ENCODE data around the gene ISCU.

ISCU gene

GRCh38 chr12:108575199-108575912 lies 13.0 kb downstream of the ISCU start:
- Histone ChIP-seq H3K9ac (ENCODE audit: low read depth, low read length) (no peak overlapping the region), H3K36me3 (ENCODE audit: control insufficient read depth, insufficient read depth, low read length) (no peaks in the 10 kb centered on the region), H3K9me3 (ENCODE audit: control insufficient read depth, insufficient read depth, low read length) (no peaks in the 10 kb centered on the region), H3K4me1 (ENCODE audit: control insufficient read depth, insufficient read depth, low read length) (no peaks in the 10 kb centered on the region), H3K27me3 (ENCODE audit: control insufficient read depth, insufficient read depth, low read length) (no peaks in the 10 kb centered on the region), H3K4me3 (ENCODE audit: low read depth, low read length) (no peak overlapping the region)

- H3K27me3 ChIP-seq (ENCODE audit: control insufficient read depth, insufficient read depth, low read length) = no peaks in the 10 kb centered on the region
- H3K9me3 ChIP-seq (ENCODE audit: control insufficient read depth, insufficient read depth, low read length) = no peaks in the 10 kb centered on the region
- no peak overlapping the region for H3K9ac ChIP-seq (ENCODE audit: low read depth, low read length)
- H3K36me3 ChIP-seq (ENCODE audit: control insufficient read depth, insufficient read depth, low read length) = no peaks in the 10 kb centered on the region
- H3K4me3 ChIP-seq (ENCODE audit: low read depth, low read length) = no peak overlapping the region
- no peaks in the 10 kb centered on the region for H3K4me1 ChIP-seq (ENCODE audit: control insufficient read depth, insufficient read depth, low read length)
These were observed 14.4 kb downstream of the ISCU start for GRCh38 chr12:108576660-108577234.

- Histone ChIP-seq H3K4me3 (ENCODE audit: low read depth, low read length) (no peak overlapping the region), H3K27me3 (ENCODE audit: control insufficient read depth, insufficient read depth, low read length) (no peaks in the 10 kb centered on the region), H3K36me3 (ENCODE audit: control insufficient read depth, insufficient read depth, low read length) (no peaks in the 10 kb centered on the region), H3K9me3 (ENCODE audit: control insufficient read depth, insufficient read depth, low read length) (no peaks in the 10 kb centered on the region), H3K9ac (ENCODE audit: low read depth, low read length) (no peak overlapping the region), H3K4me1 (ENCODE audit: control insufficient read depth, insufficient read depth, low read length) (no peaks in the 10 kb centered on the region)
These were observed 15.1 kb downstream of the ISCU start for GRCh38 chr12:108577458-108577857.

- no peaks in the 10 kb centered on the region for H3K9me3 ChIP-seq (ENCODE audit: control insufficient read depth, insufficient read depth, low read length)
- no peaks in the 10 kb centered on the region for H3K36me3 ChIP-seq (ENCODE audit: control insufficient read depth, insufficient read depth, low read length)
- H3K4me1 ChIP-seq (ENCODE audit: control insufficient read depth, insufficient read depth, low read length) = no peaks in the 10 kb centered on the region
- H3K27me3 ChIP-seq (ENCODE audit: control insufficient read depth, insufficient read depth, low read length) = no peaks in the 10 kb centered on the region
- no peak overlapping the region for H3K9ac ChIP-seq (ENCODE audit: low read depth, low read length)
- no peak overlapping the region for H3K4me3 ChIP-seq (ENCODE audit: low read depth, low read length)
These were observed 15.9 kb downstream of the ISCU start for GRCh38 chr12:108578264-108578663.

GRCh38 chr12:108578813-108579212 lies 16.4 kb downstream of the ISCU start:
- Histone ChIP-seq H3K9ac (ENCODE audit: low read depth, low read length) (no peak overlapping the region), H3K4me3 (ENCODE audit: low read depth, low read length) (no peak overlapping the region), H3K27me3 (ENCODE audit: control insufficient read depth, insufficient read depth, low read length) (no peaks in the 10 kb centered on the region), H3K36me3 (ENCODE audit: control insufficient read depth, insufficient read depth, low read length) (no peaks in the 10 kb centered on the region), H3K4me1 (ENCODE audit: control insufficient read depth, insufficient read depth, low read length) (no peaks in the 10 kb centered on the region), H3K9me3 (ENCODE audit: control insufficient read depth, insufficient read depth, low read length) (no peaks in the 10 kb centered on the region)

GRCh38 chr12:108580531-108580930 lies 18.1 kb downstream of the ISCU start:
- Histone ChIP-seq H3K4me3 (ENCODE audit: low read depth, low read length) (no peak overlapping the region), H3K9ac (ENCODE audit: low read depth, low read length) (no peak overlapping the region), H3K36me3 (ENCODE audit: control insufficient read depth, insufficient read depth, low read length) (no peaks in the 10 kb centered on the region), H3K4me1 (ENCODE audit: control insufficient read depth, insufficient read depth, low read length) (no peaks in the 10 kb centered on the region), H3K9me3 (ENCODE audit: control insufficient read depth, insufficient read depth, low read length) (no peaks in the 10 kb centered on the region), H3K27me3 (ENCODE audit: control insufficient read depth, insufficient read depth, low read length) (no peaks in the 10 kb centered on the region)

GRCh38 chr12:108581311-108582227 lies 19.2 kb downstream of the ISCU start:
- Histone ChIP-seq H3K9me3 (ENCODE audit: control insufficient read depth, insufficient read depth, low read length) (no peaks in the 10 kb centered on the region), H3K9ac (ENCODE audit: low read depth, low read length) (no peak overlapping the region), H3K27me3 (ENCODE audit: control insufficient read depth, insufficient read depth, low read length) (no peaks in the 10 kb centered on the region), H3K4me1 (ENCODE audit: control insufficient read depth, insufficient read depth, low read length) (no peaks in the 10 kb centered on the region), H3K36me3 (ENCODE audit: control insufficient read depth, insufficient read depth, low read length) (no peaks in the 10 kb centered on the region), H3K4me3 (ENCODE audit: low read depth, low read length) (no peak overlapping the region)

- Histone ChIP-seq H3K9me3 (ENCODE audit: control insufficient read depth, insufficient read depth, low read length) (no peaks in the 10 kb centered on the region), H3K4me3 (ENCODE audit: low read depth, low read length) (no peak overlapping the region), H3K36me3 (ENCODE audit: control insufficient read depth, insufficient read depth, low read length) (no peaks in the 10 kb centered on the region), H3K9ac (ENCODE audit: low read depth, low read length) (no peak overlapping the region), H3K4me1 (ENCODE audit: control insufficient read depth, insufficient read depth, low read length) (no peaks in the 10 kb centered on the region), H3K27me3 (ENCODE audit: control insufficient read depth, insufficient read depth, low read length) (no peaks in the 10 kb centered on the region)
These were observed 20.1 kb downstream of the ISCU start for GRCh38 chr12:108582509-108582908.

- Histone ChIP-seq H3K4me3 (ENCODE audit: low read depth, low read length) (no peak overlapping the region), H3K4me1 (ENCODE audit: control insufficient read depth, insufficient read depth, low read length) (no peaks in the 10 kb centered on the region), H3K9me3 (ENCODE audit: control insufficient read depth, insufficient read depth, low read length) (no peaks in the 10 kb centered on the region), H3K36me3 (ENCODE audit: control insufficient read depth, insufficient read depth, low read length) (no peaks in the 10 kb centered on the region), H3K9ac (ENCODE audit: low read depth, low read length) (no peak overlapping the region), H3K27me3 (ENCODE audit: control insufficient read depth, insufficient read depth, low read length) (no peaks in the 10 kb centered on the region)
These were observed 20.8 kb downstream of the ISCU start for GRCh38 chr12:108582978-108583770.

- Histone ChIP-seq H3K4me3 (ENCODE audit: low read depth, low read length) (no peak overlapping the region), H3K9ac (ENCODE audit: low read depth, low read length) (no peak overlapping the region), H3K27me3 (ENCODE audit: control insufficient read depth, insufficient read depth, low read length) (no peaks in the 10 kb centered on the region), H3K4me1 (ENCODE audit: control insufficient read depth, insufficient read depth, low read length) (peaks cover 2% of the 10 kb centered on the region), H3K36me3 (ENCODE audit: control insufficient read depth, insufficient read depth, low read length) (no peaks in the 10 kb centered on the region), H3K9me3 (ENCODE audit: control insufficient read depth, insufficient read depth, low read length) (no peaks in the 10 kb centered on the region)
These were observed 21.6 kb downstream of the ISCU start for GRCh38 chr12:108583991-108584390.

- Histone ChIP-seq H3K9ac (ENCODE audit: low read depth, low read length) (no peak overlapping the region), H3K9me3 (ENCODE audit: control insufficient read depth, insufficient read depth, low read length) (no peaks in the 10 kb centered on the region), H3K4me1 (ENCODE audit: control insufficient read depth, insufficient read depth, low read length) (peaks cover 6% of the 10 kb centered on the region), H3K27me3 (ENCODE audit: control insufficient read depth, insufficient read depth, low read length) (no peaks in the 10 kb centered on the region), H3K36me3 (ENCODE audit: control insufficient read depth, insufficient read depth, low read length) (no peaks in the 10 kb centered on the region), H3K4me3 (ENCODE audit: low read depth, low read length) (no peak overlapping the region)
These were observed 22.2 kb downstream of the ISCU start for GRCh38 chr12:108584456-108585065.

Data from iPS-15b (cell line).